Endothelial cell (in vitro differentiated cells): Measurements from ENCODE around the gene JPH3. TPM values are rescaled to one million over a fixed set of nuclear protein-coding genes. Genes with fewer than 3 reads are reported as not detected.

Experiments used
- DNase-seq: peaks from one replicate; pipeline ENCODE4 v3.0.0; 2021; ENCODE audit warnings: low spot score
- H3K27ac Mint-ChIP-seq: one replicate; pipeline ENCODE4 v1.8.0; 2021; ENCODE audit warnings: mixed read lengths, inconsistent platforms; ENCODE audit not compliant: unreplicated experiment
- H3K27me3 Mint-ChIP-seq: one replicate; pipeline ENCODE4 v1.8.0; 2021; ENCODE audit warnings: mild to moderate bottlenecking, moderate library complexity, mixed read lengths, inconsistent platforms; ENCODE audit not compliant: unreplicated experiment
- H3K36me3 Mint-ChIP-seq: one replicate; pipeline ENCODE4 v1.8.0; 2021; ENCODE audit warnings: mild to moderate bottlenecking, low read depth, mixed read lengths, inconsistent platforms; ENCODE audit not compliant: unreplicated experiment
- H3K4me1 Mint-ChIP-seq: one replicate; pipeline ENCODE4 v1.8.0; 2021; ENCODE audit warnings: mild to moderate bottlenecking, mixed read lengths, inconsistent platforms; ENCODE audit not compliant: unreplicated experiment
- H3K4me3 Mint-ChIP-seq: one replicate; pipeline ENCODE4 v1.8.0; 2021; ENCODE audit warnings: mild to moderate bottlenecking, mixed read lengths, inconsistent platforms; ENCODE audit not compliant: unreplicated experiment
- H3K9me3 Mint-ChIP-seq: one replicate; pipeline ENCODE4 v1.8.0; 2021; ENCODE audit warnings: mixed read lengths, inconsistent platforms; ENCODE audit not compliant: unreplicated experiment
- CTCF ChIP-seq: fragments of 200-600 bp; sonication (generic); IDR thresholded peaks from one replicate; pipeline ENCODE4 v1.5.0; 2021; ENCODE audit warnings: antibody characterized with exemption; ENCODE audit not compliant: unreplicated experiment
- total RNA-seq: library from RNA; stranded (reverse); fragmentation: NEBNext Ultra II Directional; extraction: Animal tissue kit (Norgen Biotek cat#: 25700); gene quantifications from one replicate; pipeline ENCODE4 v1.2.1, GENCODE V29; 2021; ENCODE audit not compliant: unreplicated experiment

JPH3 gene
- total RNA-seq, 1 donor from 2014 or later: 19.1 TPM

GRCh38 chr16:87741700-87742415, 139.6 kb downstream of the JPH3 start:
- Mint-ChIP-seq H3K4me3 (peak overlapping the region; percentile 13), H3K27ac (peak overlapping the region; percentile 16)
- no peak for TF ChIP-seq CTCF

GRCh38 chr16:87742781-87743490, 140.6 kb downstream of the JPH3 start:
- Mint-ChIP-seq H3K36me3 (peaks cover 23% of the 10 kb centered on the region), H3K4me3 (no peak overlapping the region), H3K9me3 (no peaks in the 10 kb centered on the region), H3K27ac (no peak overlapping the region), H3K27me3 (peaks cover 1% of the 10 kb centered on the region), H3K4me1 (no peaks in the 10 kb centered on the region)
- TF ChIP-seq CTCF: no peak
- DNase-seq: no peak

More at GRCh38 chr16:87741700-87742415, 139.6 kb downstream of the JPH3 start:
- no peaks in the 10 kb centered on the region for H3K4me1 Mint-ChIP-seq
- DNase-seq: no peak
- H3K36me3 Mint-ChIP-seq: peaks cover 22% of the 10 kb centered on the region
- H3K27me3 Mint-ChIP-seq: peaks cover 1% of the 10 kb centered on the region
- no peaks in the 10 kb centered on the region for H3K9me3 Mint-ChIP-seq

- Mint-ChIP-seq H3K27me3 (peaks cover 1% of the 10 kb centered on the region), H3K4me3 (no peak overlapping the region), H3K27ac (no peak overlapping the region), H3K9me3 (no peaks in the 10 kb centered on the region), H3K4me1 (no peaks in the 10 kb centered on the region), H3K36me3 (peaks cover 33% of the 10 kb centered on the region)
- TF ChIP-seq CTCF: no peak
- no peak for DNase-seq
These were observed 142.6 kb downstream of the JPH3 start for GRCh38 chr16:87744750-87745514.

DNA sequence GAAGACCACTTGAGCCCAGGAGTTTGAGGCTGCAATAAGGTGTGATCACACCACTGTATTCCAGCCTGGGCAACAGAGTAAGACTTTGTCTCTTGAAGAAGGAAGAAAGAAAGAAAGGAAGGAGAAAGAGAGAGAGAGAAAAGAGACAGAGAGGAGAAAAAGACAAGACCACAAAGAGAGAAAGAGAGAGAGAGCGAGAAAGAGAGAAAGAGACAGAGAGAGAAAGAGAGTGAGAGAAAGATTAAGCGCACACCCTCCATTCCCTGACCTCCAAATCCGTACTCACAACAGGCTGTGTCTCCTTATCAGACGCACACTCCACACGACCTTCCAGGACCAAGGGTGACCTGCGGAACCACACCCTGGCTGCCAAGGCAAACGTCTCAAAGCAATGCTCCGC, 143.9 kb downstream of the JPH3 start:
- TF ChIP-seq CTCF: no peak
- Mint-ChIP-seq H3K9me3 (no peaks in the 10 kb centered on the region), H3K27ac (no peak overlapping the region), H3K27me3 (peaks cover 3% of the 10 kb centered on the region), H3K4me1 (no peaks in the 10 kb centered on the region), H3K36me3 (peaks cover 35% of the 10 kb centered on the region), H3K4me3 (peak overlapping the region; percentile 7)
- DNase-seq: no peak

Other genes with a start within 250 kb of the JPH3 start
- gene FBXO31, start 218.7 kb upstream of the JPH3 start, total RNA-seq: 13.5 TPM
- gene MAP1LC3B, start 210.2 kb upstream of the JPH3 start, total RNA-seq: 71.6 TPM
- gene ZCCHC14, start 109.5 kb upstream of the JPH3 start, total RNA-seq: 50.4 TPM
- 43.4 TPM for gene KLHDC4, start 163.5 kb downstream of the JPH3 start, total RNA-seq